GM12891 (cell line): ENCODE results near the gene C15orf62.
A peak's percentile ranks its signal among the peaks of the same experiment; 100 is the strongest.

Experiments used
- DNase-seq: peaks from one replicate; pipeline ENCODE4 v3.0.0; 2011; ENCODE audit warnings: low spot score; ENCODE audit not compliant: insufficient read length
- FAIRE-seq: peaks from 2 replicates; lab custom pipeline; 2011; peaks lifted over from hg19 to GRCh38; lab: Jason Lieb, UNC
- PAX5 ChIP-seq: IDR thresholded peaks from 2 replicates; pipeline ENCODE4 v1.6.1; 2011; ENCODE audit warnings: low read length, moderate library complexity, mild to moderate bottlenecking; ENCODE audit not compliant: insufficient read depth, severe bottlenecking
- POLR2A ChIP-seq: IDR thresholded peaks from 2 replicates; pipeline ENCODE4 v1.6.1; 2011; ENCODE audit warnings: low read depth, low read length, control low read depth
- POLR2AphosphoS5 ChIP-seq: IDR thresholded peaks from 2 replicates; pipeline ENCODE4 v1.6.1; 2011; ENCODE audit warnings: low read depth, low read length, control low read depth
- POU2F2 ChIP-seq: IDR thresholded peaks from 2 replicates; pipeline ENCODE4 v1.6.1; 2011; ENCODE audit warnings: low read depth, mild to moderate bottlenecking, control low read depth, low read length, moderate library complexity
- SPI1 ChIP-seq: IDR thresholded peaks from 2 replicates; pipeline ENCODE4 v1.6.1; 2011; ENCODE audit warnings: low read depth, low read length, control low read depth
- TAF1 ChIP-seq: IDR thresholded peaks from 2 replicates; pipeline ENCODE4 v1.6.1; 2011; ENCODE audit warnings: low read depth, low read length, control low read depth

The C15orf62 gene

GRCh38 chr15:40766194-40766815 lies 3.5 kb upstream of the C15orf62 start:
- DNase-seq (no peak), FAIRE-seq (no peak)
- TF ChIP-seq POLR2AphosphoS5: no peak
- TF ChIP-seq SPI1: no peak
- TF ChIP-seq TAF1: no peak
- no peak for TF ChIP-seq POLR2A

GRCh38 chr15:40766906-40767837 lies 2.6 kb upstream of the C15orf62 start:
- FAIRE-seq: no peak
- DNase-seq: no peak
- TF ChIP-seq POU2F2 (no peak), POLR2A (no peak), SPI1 (no peak), POLR2AphosphoS5 (no peak), PAX5 (no peak), TAF1 (no peak)

GRCh38 chr15:40767838-40768500 lies 1.8 kb upstream of the C15orf62 start:
- no peak for FAIRE-seq
- no peak for DNase-seq
- TF ChIP-seq POU2F2: no peak
- no peak for TF ChIP-seq PAX5
- TF ChIP-seq POLR2A: no peak
- no peak for TF ChIP-seq SPI1
- no peak for TF ChIP-seq TAF1
- TF ChIP-seq POLR2AphosphoS5: no peak

- FAIRE-seq (no peak), DNase-seq (peak; percentile 48)
- TF ChIP-seq POLR2AphosphoS5: no peak
- TF ChIP-seq SPI1: peak; percentile 88
- no peak for TF ChIP-seq PAX5
Observed at GRCh38 chr15:40768521-40769273, 1.1 kb upstream of the C15orf62 start.

GRCh38 chr15:40770147-40770721 lies 454 bp downstream of the C15orf62 start:
- FAIRE-seq (peak; percentile 90), DNase-seq (peak; percentile 64)
- TF ChIP-seq POLR2A (no peak), PAX5 (no peak), POU2F2 (no peak), TAF1 (no peak), SPI1 (no peak), POLR2AphosphoS5 (no peak)

- TF ChIP-seq POLR2A: no peak
- TF ChIP-seq POLR2AphosphoS5: no peak
- TF ChIP-seq SPI1: no peak
- TF ChIP-seq TAF1: no peak
- TF ChIP-seq PAX5: no peak
- DNase-seq (no peak), FAIRE-seq (no peak)
Observed at GRCh38 chr15:40771242-40771641, 1.5 kb downstream of the C15orf62 start.

- DNase-seq: no peak
Observed at GRCh38 chr15:40772014-40772413, 2.2 kb downstream of the C15orf62 start.

GRCh38 chr15:40773496-40773895 lies 3.7 kb downstream of the C15orf62 start:
- DNase-seq (no peak), FAIRE-seq (no peak)
- no peak for TF ChIP-seq PAX5
- no peak for TF ChIP-seq SPI1
- no peak for TF ChIP-seq POU2F2

More at GRCh38 chr15:40772014-40772413, 2.2 kb downstream of the C15orf62 start:
- FAIRE-seq: no peak
- TF ChIP-seq POLR2A (no peak), TAF1 (no peak), SPI1 (no peak), PAX5 (no peak), POLR2AphosphoS5 (no peak), POU2F2 (no peak)

- no peak for TF ChIP-seq PAX5
- TF ChIP-seq TAF1: no peak
- TF ChIP-seq SPI1: no peak
- TF ChIP-seq POU2F2: no peak
- TF ChIP-seq POLR2A: no peak
- TF ChIP-seq POLR2AphosphoS5: no peak
- DNase-seq: no peak
- no peak for FAIRE-seq
Observed at GRCh38 chr15:40773902-40774301, 4.1 kb downstream of the C15orf62 start.
